ENCODE measurements around the gene PCDHGB7. TPM values are rescaled to one million over a fixed set of nuclear protein-coding genes. Genes with fewer than 3 reads are reported as not detected.
"Not testable (repeated sequence)": the region's sequence is repeated elsewhere in the genome, so short reads cannot be mapped to it uniquely, and the experiment has no call there.

The PCDHGB7 gene
- total RNA-seq, 4 donors from 2014 or later = 12.3 to 19.3 (median 15.3) TPM

GRCh38 chr5:141374627-141375026 lies 42.9 kb upstream of the PCDHGB7 start:
- no peak for ATAC-seq
- H3K4me3 ChIP-seq = no peak overlapping the region
- 53 to 58% methylated on average over 3 to 6 of the region's 14 CpGs for WGBS, 2 donors (ENCODE audit: low coverage in 1 of 2)
- TF ChIP-seq CTCF (IDR thresholded peaks at IDR 0.05) = no peak
- TF ChIP-seq POLR2AphosphoS5 (IDR thresholded peaks at IDR 0.05) = no peak
- no peak for TF ChIP-seq POLR2A (IDR thresholded peaks at IDR 0.05)
- TF ChIP-seq EP300 (IDR thresholded peaks at IDR 0.05) = no peak
- H3K27ac ChIP-seq = no peak overlapping the region
- peaks cover 0 to 3% of the 10 kb centered on the region in 2 donors for H3K36me3 ChIP-seq
- peaks cover 10% of the 10 kb centered on the region for H3K27me3 ChIP-seq
- H3K9me3 ChIP-seq = peaks cover 3 to 100% (median 6%) of the 10 kb centered on the region in 3 donors
- H3K4me1 ChIP-seq = no peaks in the 10 kb centered on the region

- WGBS, 2 donors (ENCODE audit: low coverage in 1 of 2) = 35% methylated on average over 14 of the region's 48 CpGs; no CpG with 5 or more reads in 1 of the 2 donors
- not testable (repeated sequence) for ATAC-seq, H3K4me3 ChIP-seq, H3K27me3 ChIP-seq, H3K36me3 ChIP-seq, H3K27ac ChIP-seq, H3K4me1 ChIP-seq
- peaks cover 3 to 98% (median 6%) of the 10 kb centered on the region in 3 donors for H3K9me3 ChIP-seq
Measured at GRCh38 chr5:141375444-141376155, 41.9 kb upstream of the PCDHGB7 start.

GRCh38 chr5:141382469-141383294 lies 34.8 kb upstream of the PCDHGB7 start, which contains the start of gene PCDHGA7:
PCDHGA7 (plus strand) TSS chr5:141382742; CDS start chr5:141382900, 158 bp downstream.
- Histone ChIP-seq H3K4me3 (peak within 1 kb of the TSS in 1 of 2 donors; percentile 21), H3K9me3 (peaks cover 2 to 98% (median 6%) of the 10 kb centered on the region in 3 donors), H3K27me3 (no peaks in the 10 kb centered on the region), H3K27ac (no peak within 1 kb of the TSS), H3K4me1 (no peaks in the 10 kb centered on the region), H3K36me3 (peaks cover 0 to 9% of the 10 kb centered on the region in 2 donors)
- WGBS, 2 donors (ENCODE audit: low coverage in 1 of 2) = 13 to 28% methylated on average over 14 to 23 of the region's 37 CpGs
- ATAC-seq = no peak
- TF ChIP-seq CTCF (IDR thresholded peaks at IDR 0.05) (no peak), POLR2AphosphoS5 (IDR thresholded peaks at IDR 0.05) (no peak), POLR2A (IDR thresholded peaks at IDR 0.05) (no peak), EP300 (IDR thresholded peaks at IDR 0.05) (no peak)

- no peak for ATAC-seq
- no peak overlapping the region for H3K27ac ChIP-seq
- peaks cover 0 to 6% of the 10 kb centered on the region in 2 donors for H3K36me3 ChIP-seq
- no peak for TF ChIP-seq CTCF (IDR thresholded peaks at IDR 0.05)
- no peak for TF ChIP-seq POLR2A (IDR thresholded peaks at IDR 0.05)
- no peak for TF ChIP-seq EP300 (IDR thresholded peaks at IDR 0.05)
- TF ChIP-seq POLR2AphosphoS5 (IDR thresholded peaks at IDR 0.05) = no peak
- H3K4me3 ChIP-seq = no peak overlapping the region
- H3K27me3 ChIP-seq = no peaks in the 10 kb centered on the region
- WGBS, 2 donors (ENCODE audit: low coverage in 1 of 2) = 29 to 45% methylated on average over 12 to 15 of the region's 21 CpGs
- H3K9me3 ChIP-seq = peaks cover 2 to 97% (median 6%) of the 10 kb centered on the region in 3 donors
- no peaks in the 10 kb centered on the region for H3K4me1 ChIP-seq
Measured at GRCh38 chr5:141383345-141383744, 34.1 kb upstream of the PCDHGB7 start.

- H3K4me3 ChIP-seq = no peak overlapping the region
- no peak for ATAC-seq
- TF ChIP-seq POLR2AphosphoS5 (IDR thresholded peaks at IDR 0.05) (no peak), POLR2A (IDR thresholded peaks at IDR 0.05) (no peak)
- no peaks in the 10 kb centered on the region for H3K4me1 ChIP-seq
- H3K27me3 ChIP-seq = no peaks in the 10 kb centered on the region
- peaks cover 2 to 97% (median 7%) of the 10 kb centered on the region in 3 donors for H3K9me3 ChIP-seq
- H3K36me3 ChIP-seq = peaks cover 0 to 12% of the 10 kb centered on the region in 2 donors
- 33% methylated on average over 12 of the region's 43 CpGs; no CpG with 5 or more reads in 1 of the 2 donors for WGBS, 2 donors (ENCODE audit: low coverage in 1 of 2)
- no peak overlapping the region for H3K27ac ChIP-seq
Measured at GRCh38 chr5:141384471-141385267, 32.8 kb upstream of the PCDHGB7 start.
